ENCODE data around the gene TMEM132E.

TMEM132E gene

DNA sequence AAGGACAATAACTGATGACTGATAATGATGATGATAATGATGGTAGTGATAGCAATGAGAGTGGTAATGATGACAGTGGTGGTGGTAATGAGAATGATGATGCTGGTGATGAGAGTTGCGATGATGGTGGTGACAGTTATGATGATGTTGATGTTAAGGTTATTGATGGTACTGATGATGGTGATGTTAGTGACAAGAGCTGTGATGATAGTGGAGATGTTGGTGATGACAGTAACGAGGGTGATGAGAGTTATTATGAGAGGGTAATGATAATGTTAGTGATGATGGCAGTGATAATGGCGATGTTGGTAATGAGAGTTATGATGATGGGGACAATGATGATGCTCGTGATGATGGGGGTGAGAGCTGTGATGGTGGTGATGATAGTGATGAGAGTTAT is 13.2 kb upstream of the TMEM132E start:
- H3K4me1 Mint-ChIP-seq, result peaks cover 8% of the 10 kb centered on the region
- no peak overlapping the region for H3K4me3 Mint-ChIP-seq
- no peaks in the 10 kb centered on the region for H3K36me3 Mint-ChIP-seq (ENCODE audit: low read depth)
- TF ChIP-seq CTCF (IDR thresholded peaks at IDR 0.05; ENCODE audit: unreplicated experiment in 3 of 3), result no peak
- no peak overlapping the region for H3K27ac Mint-ChIP-seq
- peaks cover 8% of the 10 kb centered on the region for H3K27me3 Mint-ChIP-seq (ENCODE audit: low read depth)
- no peaks in the 10 kb centered on the region for H3K9me3 Mint-ChIP-seq

- Mint-ChIP-seq H3K4me1 (peaks cover 13% of the 10 kb centered on the region), H3K36me3 (ENCODE audit: low read depth) (no peaks in the 10 kb centered on the region), H3K27me3 (ENCODE audit: low read depth) (peaks cover 9% of the 10 kb centered on the region), H3K4me3 (no peak overlapping the region), H3K27ac (no peak overlapping the region), H3K9me3 (no peaks in the 10 kb centered on the region)
- TF ChIP-seq CTCF (IDR thresholded peaks at IDR 0.05; ENCODE audit: unreplicated experiment in 3 of 3), result no peak
These were observed 12.5 kb upstream of the TMEM132E start for GRCh38 chr17:34566873-34567272.

DNA sequence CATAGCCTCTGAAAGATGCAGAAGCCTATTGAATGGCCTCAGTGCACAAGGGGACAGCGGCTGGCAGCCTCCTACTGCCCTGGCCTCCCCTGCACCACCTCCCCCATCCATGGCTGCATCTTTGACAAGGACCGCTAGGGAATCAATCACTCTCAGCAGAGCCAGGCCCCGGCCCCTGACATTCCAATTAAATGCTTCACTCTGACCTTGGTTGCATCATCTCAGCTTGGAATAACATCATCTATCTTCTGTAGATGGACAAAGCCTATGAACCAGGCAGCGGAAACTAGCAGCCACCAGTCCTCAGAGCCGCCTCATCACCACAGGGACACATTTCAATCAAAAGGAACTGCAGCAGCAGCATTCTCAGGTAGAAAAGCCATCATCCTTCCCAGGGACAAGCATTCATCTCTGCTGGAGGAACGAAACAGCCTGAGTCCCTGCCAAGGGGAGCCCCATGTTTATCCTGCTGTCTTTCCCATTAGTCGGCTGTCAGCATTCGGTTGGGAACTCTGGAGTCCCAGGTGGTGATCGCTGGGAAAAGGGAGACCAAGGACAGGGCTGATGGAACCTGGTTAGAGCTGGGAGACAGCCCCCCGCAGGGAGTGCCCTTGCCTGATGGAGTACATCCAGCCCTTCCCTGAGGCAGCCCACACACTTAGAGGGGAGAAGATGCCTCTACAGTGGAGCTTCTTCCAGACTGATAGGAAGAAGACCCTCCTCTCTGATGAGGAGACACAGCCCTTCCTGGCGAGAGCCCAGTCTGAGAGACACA is 11.5 kb upstream of the TMEM132E start:
- no peaks in the 10 kb centered on the region for H3K36me3 Mint-ChIP-seq (ENCODE audit: low read depth)
- H3K9me3 Mint-ChIP-seq, result no peaks in the 10 kb centered on the region
- no peak overlapping the region for H3K4me3 Mint-ChIP-seq
- H3K27me3 Mint-ChIP-seq (ENCODE audit: low read depth), result peaks cover 16% of the 10 kb centered on the region
- TF ChIP-seq CTCF (IDR thresholded peaks at IDR 0.05; ENCODE audit: unreplicated experiment in 3 of 3), result no peak
- no peak overlapping the region for H3K27ac Mint-ChIP-seq
- H3K4me1 Mint-ChIP-seq, result peaks cover 21% of the 10 kb centered on the region

- H3K4me1 Mint-ChIP-seq, result peaks cover 21% of the 10 kb centered on the region
- H3K27me3 Mint-ChIP-seq (ENCODE audit: low read depth), result peaks cover 27% of the 10 kb centered on the region
- H3K27ac Mint-ChIP-seq, result no peak overlapping the region
- no peaks in the 10 kb centered on the region for H3K36me3 Mint-ChIP-seq (ENCODE audit: low read depth)
- TF ChIP-seq CTCF (IDR thresholded peaks at IDR 0.05; ENCODE audit: unreplicated experiment in 3 of 3), result no peak
- H3K4me3 Mint-ChIP-seq, result no peak overlapping the region
- H3K9me3 Mint-ChIP-seq, result no peaks in the 10 kb centered on the region
These were observed 10.4 kb upstream of the TMEM132E start for GRCh38 chr17:34568953-34569352.

GRCh38 chr17:34569591-34569990 is 9.8 kb upstream of the TMEM132E start:
- peaks cover 21% of the 10 kb centered on the region for H3K4me1 Mint-ChIP-seq
- peaks cover 3% of the 10 kb centered on the region for H3K9me3 Mint-ChIP-seq
- no peak overlapping the region for H3K27ac Mint-ChIP-seq
- peaks cover 30% of the 10 kb centered on the region for H3K27me3 Mint-ChIP-seq (ENCODE audit: low read depth)
- no peaks in the 10 kb centered on the region for H3K36me3 Mint-ChIP-seq (ENCODE audit: low read depth)
- H3K4me3 Mint-ChIP-seq, result no peak overlapping the region
- no peak for TF ChIP-seq CTCF (IDR thresholded peaks at IDR 0.05; ENCODE audit: unreplicated experiment in 3 of 3)

DNA sequence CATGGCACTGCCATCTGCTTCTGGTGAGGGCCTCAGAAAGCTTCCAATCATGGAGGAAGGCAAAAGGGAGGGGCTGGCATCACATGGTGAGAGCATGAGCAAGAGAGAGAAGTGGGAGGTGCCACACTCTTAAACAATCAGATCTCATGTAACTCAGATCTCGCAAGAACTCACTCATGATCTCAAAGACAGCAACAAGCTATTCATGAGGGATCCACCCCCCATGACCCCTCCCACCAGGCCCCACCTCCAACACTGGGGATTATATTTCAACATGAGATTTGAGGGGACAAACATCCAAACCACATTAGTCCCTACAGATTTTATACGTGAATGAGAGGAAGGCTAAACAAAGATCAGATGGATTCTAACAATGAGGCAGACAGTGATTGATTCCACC is 8.9 kb upstream of the TMEM132E start:
- peaks cover 6% of the 10 kb centered on the region for H3K9me3 Mint-ChIP-seq

More for the DNA sequence above, 8.9 kb upstream of the TMEM132E start:
- peak overlapping the region; percentile 0 to 42 (median 17) for H3K27ac Mint-ChIP-seq
- H3K4me1 Mint-ChIP-seq, result peaks cover 21% of the 10 kb centered on the region
- TF ChIP-seq CTCF (IDR thresholded peaks at IDR 0.05; ENCODE audit: unreplicated experiment in 3 of 3), result no peak
- no peaks in the 10 kb centered on the region for H3K36me3 Mint-ChIP-seq (ENCODE audit: low read depth)
- peaks cover 38% of the 10 kb centered on the region for H3K27me3 Mint-ChIP-seq (ENCODE audit: low read depth)
- peak overlapping the region in 2 of 3 experiments; percentile 2 to 18 for H3K4me3 Mint-ChIP-seq

Data from nephron (organoid).